CD4-positive, alpha-beta T cell (primary cell): ENCODE results near the gene BACE1. TPM values are rescaled to one million over a fixed set of nuclear protein-coding genes. Genes with fewer than 3 reads are reported as not detected.

ENCODE experiments used
- ATAC-seq: fragments of 200-7000 bp; cut with Tn5 transposase; one replicate; pipeline ENCODE4 v1.10.0; 2022; ENCODE audit warnings: mild to moderate bottlenecking; ENCODE audit not compliant: poor library complexity
- CTCF ChIA-PET: fragments of 350-600 bp; sonication (Branson Sonifier 250); formaldehyde crosslinking; loops from one replicate; lab custom pipeline; 2021; ENCODE audit warnings: antibody characterized with exemption, inconsistent platforms; lab: Charles Lee
- POLR2A ChIA-PET: fragments of 350-600 bp; sonication (Branson Sonifier 250); formaldehyde crosslinking; loops from one replicate; lab custom pipeline; 2021; ENCODE audit warnings: antibody characterized with exemption, inconsistent platforms; lab: Charles Lee
- DNase-seq, 14 experiments: peaks; one replicate each; pipeline ENCODE4 v3.0.0-alpha.2; 2013 to 2020; ENCODE audit warnings: mixed read lengths in 2 of 14
- H3K27ac ChIP-seq, 2 donors: one replicate each; pipeline versions ENCODE4 v1.5.1 to v1.7.0; 2013; ENCODE audit warnings: low read length in 2 of 2, low read depth in 1 of 2, mild to moderate bottlenecking in 1 of 2
- H3K27me3 ChIP-seq, 2 experiments: 1 replicate in 1 of 2; 2 replicates in 1 of 2; pipeline versions ENCODE4 v1.6.1 to v1.7.0; 2013; ENCODE audit warnings: low read length in 2 of 2, control low read depth in 1 of 2, mild to moderate bottlenecking in 1 of 2, moderate library complexity in 1 of 2; ENCODE audit not compliant: insufficient read depth in 2 of 2, control insufficient read depth in 1 of 2
- H3K36me3 ChIP-seq: one replicate; pipeline ENCODE4 v1.6.1; 2013; ENCODE audit warnings: low read length, control low read depth; ENCODE audit not compliant: insufficient read depth
- H3K4me1 ChIP-seq: one replicate; pipeline ENCODE4 v1.6.1; 2013; ENCODE audit warnings: low read length, control low read depth; ENCODE audit not compliant: insufficient read depth
- H3K4me3 ChIP-seq: one replicate; pipeline ENCODE4 v1.5.1; 2013; ENCODE audit warnings: mild to moderate bottlenecking, low read length, moderate library complexity
- H3K9me3 ChIP-seq, 2 experiments: 1 replicate in 1 of 2; 2 replicates in 1 of 2; pipeline versions ENCODE4 v1.6.1 to v1.7.0; 2013; ENCODE audit warnings: low read length in 2 of 2, mild to moderate bottlenecking in 2 of 2, control low read depth in 1 of 2, moderate library complexity in 1 of 2; ENCODE audit not compliant: control insufficient read depth in 1 of 2, insufficient read depth in 1 of 2
- H3K27ac Mint-ChIP-seq: one replicate; pipeline ENCODE4 v1.8.0; 2020; ENCODE audit warnings: mixed read lengths
- H3K27me3 Mint-ChIP-seq: one replicate; pipeline ENCODE4 v1.8.0; 2021; ENCODE audit warnings: mixed read lengths
- H3K36me3 Mint-ChIP-seq: one replicate; pipeline ENCODE4 v1.8.0; 2021; ENCODE audit warnings: low read depth, mixed read lengths
- H3K4me1 Mint-ChIP-seq: one replicate; pipeline ENCODE4 v1.8.0; 2021; ENCODE audit warnings: low read depth, mixed read lengths
- H3K4me3 Mint-ChIP-seq: one replicate; pipeline ENCODE4 v1.8.0; 2020; ENCODE audit warnings: mild to moderate bottlenecking, mixed read lengths
- H3K9me3 Mint-ChIP-seq: one replicate; pipeline ENCODE4 v1.8.0; 2020; ENCODE audit warnings: mixed read lengths
- CTCF ChIP-seq: fragments of 200-600 bp; IDR thresholded peaks from one replicate; pipeline ENCODE4 v1.8.0; 2022; ENCODE audit warnings: antibody characterized with exemption, mild to moderate bottlenecking
- intact Hi-C, 2 experiments: fragments of 100-400 bp; cut with DNase I in 1 of 2; cut with micrococcal nuclease in 1 of 2; formaldehyde crosslinking; loops; one replicate each; pipeline versions ENCODE4 v1.15.1 to v1.9.0; 2023 to 2025; cut with DNase I, micrococcal nuclease
- total RNA-seq, 174 experiments: library from RNA in 2 of 174; stranded (reverse) in 2 of 174; gene quantifications; one replicate each; pipeline ENCODE4 v1.2.3 and lab custom pipeline; 2021 to 2026

Gene BACE1
- total RNA-seq, 2 experiments from 2014 or later = 0.38 to 0.59 TPM

GRCh38 chr11:117295438-117296137, 20.5 kb downstream of the BACE1 start:
- no peaks in the 10 kb centered on the region for H3K9me3 Mint-ChIP-seq
- no peaks in the 10 kb centered on the region for H3K4me1 ChIP-seq
- H3K4me3 ChIP-seq = no peak overlapping the region
- ATAC-seq = no peak
- no peaks in the 10 kb centered on the region for H3K27me3 ChIP-seq
- ChIA-PET CTCF (no interaction called here), POLR2A (no interaction called here)
- H3K36me3 ChIP-seq = peaks cover 2% of the 10 kb centered on the region
- no peaks in the 10 kb centered on the region for H3K9me3 ChIP-seq
- H3K36me3 Mint-ChIP-seq = peaks cover 8% of the 10 kb centered on the region
- no peak for TF ChIP-seq CTCF
- no peak for DNase-seq
- no peaks in the 10 kb centered on the region for H3K4me1 Mint-ChIP-seq
- intact Hi-C loops = no loop called here
- no peak overlapping the region for H3K27ac Mint-ChIP-seq
- no peak overlapping the region for H3K27ac ChIP-seq
- no peak overlapping the region for H3K4me3 Mint-ChIP-seq
- no peaks in the 10 kb centered on the region for H3K27me3 Mint-ChIP-seq

GRCh38 chr11:117292616-117293015, 23.4 kb downstream of the BACE1 start:
- Mint-ChIP-seq H3K4me3 (no peak overlapping the region), H3K27me3 (no peaks in the 10 kb centered on the region), H3K36me3 (peaks cover 29% of the 10 kb centered on the region), H3K27ac (no peak overlapping the region), H3K9me3 (no peaks in the 10 kb centered on the region), H3K4me1 (no peaks in the 10 kb centered on the region)
- DNase-seq (no peak), ATAC-seq (no peak)
- H3K9me3 ChIP-seq = no peaks in the 10 kb centered on the region
- ChIA-PET CTCF (no interaction called here), POLR2A (no interaction called here)
- H3K4me1 ChIP-seq = peaks cover 3% of the 10 kb centered on the region
- no peak overlapping the region for H3K4me3 ChIP-seq
- no peaks in the 10 kb centered on the region for H3K27me3 ChIP-seq
- intact Hi-C loops = no loop called here
- H3K27ac ChIP-seq = no peak overlapping the region
- TF ChIP-seq CTCF = no peak
- peaks cover 6% of the 10 kb centered on the region for H3K36me3 ChIP-seq

- Mint-ChIP-seq H3K4me3 (no peak within 1 kb of the TSS), H3K9me3 (no peaks in the 10 kb centered on the region), H3K27me3 (no peaks in the 10 kb centered on the region), H3K27ac (no peak within 1 kb of the TSS), H3K4me1 (no peaks in the 10 kb centered on the region), H3K36me3 (peaks cover 45% of the 10 kb centered on the region)
- Histone ChIP-seq H3K27ac (no peak within 1 kb of the TSS), H3K27me3 (no peaks in the 10 kb centered on the region), H3K36me3 (peaks cover 17% of the 10 kb centered on the region), H3K9me3 (no peaks in the 10 kb centered on the region), H3K4me3 (no peak within 1 kb of the TSS), H3K4me1 (peaks cover 9% of the 10 kb centered on the region)
- TF ChIP-seq CTCF = no peak
- intact Hi-C loops = no loop called here
- ATAC-seq (no peak), DNase-seq (no peak)
- ChIA-PET POLR2A (no interaction called here), CTCF (no interaction called here)
These were observed 25.2 kb downstream of the BACE1 start, which contains the start of gene BACE1-AS for GRCh38 chr11:117290809-117291396. Gene BACE1-AS (plus strand): TSS chr11:117291346.
